DMS153 (cell line): ENCODE data around the gene TTC24.
"Not testable (repeated sequence)": the region's sequence is repeated elsewhere in the genome, so short reads cannot be mapped to it uniquely, and the experiment has no call there.

ENCODE experiments used
- DNase-seq: peaks from one replicate; lab custom pipeline; 2025; lab: John Stamatoyannopoulos, UW

The TTC24 gene

GRCh38 chr1:156608981-156609380 lies 29.5 kb downstream of the TTC24 start:
- peak; percentile 25 for DNase-seq

GRCh38 chr1:156610072-156610471 lies 30.5 kb downstream of the TTC24 start:
- DNase-seq, result not testable (repeated sequence)

GRCh38 chr1:156612666-156613065 lies 33.1 kb downstream of the TTC24 start:
- no peak for DNase-seq

DNA sequence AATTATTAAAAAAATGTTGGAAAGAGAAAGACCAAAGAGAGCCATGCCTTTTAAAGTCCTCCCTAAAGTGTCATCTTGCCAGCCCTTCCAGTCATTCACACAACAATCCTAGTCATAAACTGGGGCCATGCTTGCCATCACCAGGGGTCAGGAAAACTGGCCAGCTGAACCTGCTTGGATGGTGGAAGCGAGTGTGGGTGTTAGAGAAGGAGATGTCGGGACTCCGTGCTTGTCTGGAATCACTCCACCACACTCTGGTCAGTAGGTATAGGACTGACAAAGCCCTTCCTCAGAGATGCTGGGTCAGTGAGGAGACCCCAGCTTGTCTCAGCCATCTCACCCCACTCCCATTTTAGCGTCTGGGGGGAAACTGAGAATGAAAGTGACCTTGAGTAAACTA lies 36.4 kb downstream of the TTC24 start:
- DNase-seq, result no peak

DNA sequence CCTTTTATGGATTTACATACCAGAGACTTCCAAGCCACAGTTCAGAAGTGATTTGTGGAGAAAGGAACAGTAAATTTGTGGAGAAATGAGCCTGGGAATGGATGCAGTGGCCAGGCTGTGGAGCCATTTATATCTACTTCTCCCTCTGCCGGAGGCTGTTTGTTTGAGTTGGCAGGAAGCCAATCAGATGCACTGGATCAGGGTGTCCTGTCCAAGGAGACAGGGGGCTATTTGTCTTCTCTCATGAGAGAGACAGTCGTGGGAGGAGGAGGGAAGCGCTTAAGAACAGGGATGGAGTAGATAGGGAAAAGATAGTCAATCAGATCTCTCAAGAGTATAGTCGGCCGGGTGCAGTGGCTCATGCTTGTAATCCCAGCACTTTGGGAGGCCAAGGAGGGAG lies 36.9 kb downstream of the TTC24 start:
- DNase-seq, result peak; percentile 43

- DNase-seq, result no peak
Measured at GRCh38 chr1:156618853-156619581, 39.5 kb downstream of the TTC24 start, which contains the start of gene HAPLN2. HAPLN2 (plus strand) TSS chr1:156619415; CDS start chr1:156623491, 4,076 bp downstream.

DNA sequence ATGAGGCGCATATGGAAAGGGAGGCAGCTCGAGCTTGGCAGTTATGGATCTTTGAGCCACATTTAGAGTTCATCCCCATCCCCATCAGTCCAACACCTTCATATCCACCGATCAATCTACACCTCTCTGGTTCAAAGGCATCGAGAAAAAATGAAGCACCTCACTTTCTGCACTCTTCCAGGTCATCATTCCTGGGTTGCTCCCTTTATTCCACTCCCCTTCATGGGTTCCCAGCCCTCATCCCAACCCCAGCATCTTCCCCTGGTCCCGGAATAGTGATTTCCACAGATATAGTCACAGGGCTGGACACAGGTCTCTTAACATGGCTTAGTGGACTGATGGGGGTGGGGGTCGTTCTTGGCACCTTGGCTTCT lies 40.0 kb downstream of the TTC24 start:
- DNase-seq, result no peak

DNA sequence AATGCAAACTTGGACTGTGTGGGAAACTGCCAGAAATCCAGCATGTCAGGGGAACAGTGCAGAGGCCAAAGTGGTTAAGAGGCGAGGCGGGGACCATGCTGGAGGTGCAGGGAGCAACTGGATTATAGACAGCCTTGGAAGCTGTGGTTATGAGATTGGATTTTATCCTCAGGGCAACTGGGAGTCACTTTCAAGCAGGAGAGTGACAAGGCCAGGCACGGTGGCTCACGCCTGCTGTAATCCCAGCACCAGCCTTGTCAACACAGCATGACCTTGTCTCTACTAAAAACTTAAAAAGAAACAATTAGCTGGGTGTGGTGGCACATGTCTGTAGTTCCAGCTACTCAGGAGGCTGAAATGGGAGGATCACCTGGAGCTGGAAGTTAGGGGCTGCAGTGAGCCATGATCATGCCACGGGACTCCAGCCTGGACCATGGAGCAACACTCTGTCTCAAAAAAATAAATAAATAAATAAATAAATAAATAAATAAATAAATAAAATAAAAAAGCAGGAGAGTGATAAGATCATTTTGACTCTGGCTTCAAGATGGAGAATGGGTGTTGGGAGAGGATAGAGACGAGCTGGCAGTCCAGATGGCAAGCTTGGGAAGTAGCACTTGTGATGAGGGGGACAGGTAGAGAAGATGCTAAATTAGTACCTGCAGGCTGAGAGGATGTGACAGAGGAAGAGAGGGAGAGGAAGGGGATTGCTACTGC lies 43.2 kb downstream of the TTC24 start:
- no peak for DNase-seq

DNA sequence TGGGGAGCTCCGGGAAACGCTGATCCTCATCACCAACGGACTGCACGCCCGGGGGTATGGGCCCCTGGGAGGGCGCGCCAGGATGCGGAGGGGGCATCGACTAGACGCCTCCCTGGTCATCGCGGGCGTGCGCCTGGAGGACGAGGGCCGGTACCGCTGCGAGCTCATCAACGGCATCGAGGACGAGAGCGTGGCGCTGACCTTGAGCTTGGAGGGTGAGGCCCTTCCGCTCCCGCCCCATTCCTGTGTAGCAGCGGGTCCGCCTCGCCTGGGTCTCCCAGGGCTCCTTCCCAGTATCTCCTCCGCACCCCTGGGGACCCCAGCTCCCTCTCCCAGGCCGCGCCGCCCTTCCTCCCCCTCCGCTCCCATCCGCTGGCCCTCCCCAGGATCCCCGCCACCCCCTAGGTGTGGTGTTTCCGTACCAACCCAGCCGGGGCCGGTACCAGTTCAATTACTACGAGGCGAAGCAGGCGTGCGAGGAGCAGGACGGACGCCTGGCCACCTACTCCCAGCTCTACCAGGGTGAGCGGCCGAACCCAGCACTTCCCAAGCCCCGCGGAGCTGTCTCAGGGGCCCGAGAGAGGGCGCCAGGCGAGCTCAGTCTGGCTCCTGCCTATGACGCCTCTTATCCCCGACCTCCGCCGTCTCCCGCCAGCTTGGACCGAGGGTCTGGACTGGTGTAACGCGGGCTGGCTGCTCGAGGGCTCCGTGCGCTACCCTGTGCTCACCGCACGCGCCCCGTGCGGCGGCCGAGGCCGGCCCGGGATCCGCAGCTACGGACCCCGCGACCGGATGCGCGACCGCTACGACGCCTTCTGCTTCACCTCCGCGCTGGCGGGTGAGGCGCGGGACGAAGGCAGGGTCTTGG lies 44.7 kb downstream of the TTC24 start:
- DNase-seq, result no peak

GRCh38 chr1:156624814-156625435 lies 45.4 kb downstream of the TTC24 start:
- DNase-seq, result no peak

- no peak for DNase-seq
Measured at GRCh38 chr1:156625436-156626078, 46.0 kb downstream of the TTC24 start.

- DNase-seq, result no peak
Measured at GRCh38 chr1:156626079-156626438, 46.5 kb downstream of the TTC24 start.

DNA sequence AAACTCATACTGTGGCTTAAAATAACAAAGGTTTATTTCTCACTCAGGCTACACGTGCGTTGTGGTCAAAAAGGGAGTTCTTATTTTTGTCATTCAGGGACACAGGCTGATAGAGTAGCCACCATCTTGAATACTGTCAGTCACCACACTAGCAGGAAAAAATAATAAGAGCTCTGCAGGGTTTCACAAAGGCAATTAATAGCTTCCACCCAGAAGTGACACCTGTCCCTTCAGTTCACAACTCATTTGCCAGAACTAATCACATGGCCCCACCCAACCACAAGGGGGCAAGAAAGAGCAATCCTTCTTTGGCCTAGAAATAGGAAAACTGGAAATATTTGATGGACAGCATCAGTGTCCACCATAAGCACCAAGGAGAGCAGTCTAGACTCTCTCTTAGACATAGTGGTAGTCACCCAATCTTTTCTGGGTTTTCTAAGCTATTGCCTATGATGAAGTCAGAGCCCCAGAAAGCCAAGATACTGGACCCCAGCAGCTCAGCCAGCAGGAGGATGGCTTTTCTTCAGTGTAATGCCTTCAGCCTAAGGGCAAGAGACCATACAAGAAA lies 47.9 kb downstream of the TTC24 start:
- peak; percentile 25 for DNase-seq

GRCh38 chr1:156629823-156630449 lies 50.4 kb downstream of the TTC24 start:
- no peak for DNase-seq

- DNase-seq, result not testable (repeated sequence)
Measured at GRCh38 chr1:156631152-156631551, 51.6 kb downstream of the TTC24 start.

- no peak for DNase-seq
Measured at GRCh38 chr1:156632355-156632754, 52.8 kb downstream of the TTC24 start.
